ENCODE measurements around the gene TMEM225. TPM values are rescaled to one million over a fixed set of nuclear protein-coding genes. Genes with fewer than 3 reads are reported as not detected.
"Not testable (repeated sequence)": the region's sequence is repeated elsewhere in the genome, so short reads cannot be mapped to it uniquely, and the experiment has no call there.

The TMEM225 gene
- total RNA-seq, 4 donors from 2014 or later = not detected

DNA sequence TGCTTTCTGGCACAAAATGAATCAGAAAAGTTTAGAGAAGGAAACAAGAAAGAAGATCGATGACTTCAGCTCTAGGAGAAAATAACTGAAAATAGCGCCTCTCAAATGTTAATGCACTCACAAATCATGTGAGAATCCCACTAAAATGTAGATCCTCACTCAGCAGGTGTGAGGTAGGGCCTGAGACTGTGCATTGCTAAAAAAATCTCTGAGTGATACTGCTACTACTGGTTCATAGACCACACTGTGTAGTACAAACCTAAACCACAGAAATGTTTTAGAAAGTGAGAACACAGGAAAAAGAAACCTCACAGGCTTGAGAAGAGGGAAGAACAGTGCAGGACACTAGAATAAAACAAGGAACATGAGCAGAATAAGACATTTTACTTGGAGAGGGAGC, 18.5 kb upstream of the TMEM225 start:
- TF ChIP-seq POLR2AphosphoS5 (IDR thresholded peaks at IDR 0.05) (no peak), CTCF (IDR thresholded peaks at IDR 0.05) (no peak), POLR2A (IDR thresholded peaks at IDR 0.05; ENCODE audit: low read depth) (no peak), EP300 (IDR thresholded peaks at IDR 0.05) (no peak)
- H3K4me1 ChIP-seq = no peaks in the 10 kb centered on the region
- intact Hi-C loops (cut with DNase I) = no loop called here
- WGBS = 79% methylated on average over 2 of the region's 2 CpGs
- H3K36me3 ChIP-seq = no peaks in the 10 kb centered on the region
- DNase-seq (ENCODE audit: extremely low spot score) = no peak
- H3K27me3 ChIP-seq = no peaks in the 10 kb centered on the region
- no peak overlapping the region for H3K4me3 ChIP-seq
- no peak overlapping the region for H3K27ac ChIP-seq (replicated peaks in 1 of 4)
- H3K9me3 ChIP-seq = no peaks in the 10 kb centered on the region

- WGBS = 86% methylated on average over 1 of the region's 1 CpG
- Histone ChIP-seq H3K36me3 (no peaks in the 10 kb centered on the region), H3K27me3 (no peaks in the 10 kb centered on the region), H3K4me1 (no peaks in the 10 kb centered on the region), H3K9me3 (no peaks in the 10 kb centered on the region), H3K27ac (replicated peaks in 1 of 4) (no peak within 1 kb of the TSS), H3K4me3 (no peak within 1 kb of the TSS)
- intact Hi-C loops (cut with DNase I) = no loop called here
- DNase-seq (ENCODE audit: extremely low spot score) = no peak
- TF ChIP-seq EP300 (IDR thresholded peaks at IDR 0.05) (no peak), POLR2AphosphoS5 (IDR thresholded peaks at IDR 0.05) (no peak), CTCF (IDR thresholded peaks at IDR 0.05) (no peak), POLR2A (IDR thresholded peaks at IDR 0.05; ENCODE audit: low read depth) (no peak)
Measured at GRCh38 chr11:123901867-123902266, 16.4 kb upstream of the TMEM225 start, which contains the start of gene OR8D4. TSS of gene OR8D4 (plus strand) at chr11:123902167. CDS start at chr11:123906432, 4,265 bp downstream.

DNA sequence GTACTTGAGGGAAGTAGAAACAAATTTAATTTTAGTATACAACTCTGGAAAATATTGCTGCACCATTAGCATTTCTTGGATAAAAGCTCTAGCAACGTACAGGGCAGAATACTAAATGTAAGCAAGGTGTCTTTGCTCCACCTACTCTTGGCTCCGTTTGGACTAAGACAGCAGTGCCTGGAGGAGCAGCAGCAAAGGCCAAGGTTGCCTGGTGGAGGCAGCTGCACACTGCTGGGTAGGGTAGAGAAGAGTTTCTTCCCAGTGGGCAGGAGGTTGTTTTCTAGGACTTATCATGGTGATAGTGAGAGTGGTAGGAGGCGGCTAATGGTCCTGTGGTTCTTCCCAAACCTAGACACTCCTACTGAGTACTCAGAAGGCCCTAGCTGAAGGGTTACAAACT, 14.3 kb upstream of the TMEM225 start:
- Histone ChIP-seq H3K4me1 (no peaks in the 10 kb centered on the region), H3K27me3 (no peaks in the 10 kb centered on the region), H3K9me3 (no peaks in the 10 kb centered on the region), H3K27ac (replicated peaks in 1 of 4) (no peak overlapping the region), H3K36me3 (no peaks in the 10 kb centered on the region), H3K4me3 (no peak overlapping the region)
- intact Hi-C loops (cut with DNase I) = no loop called here
- TF ChIP-seq POLR2A (IDR thresholded peaks at IDR 0.05; ENCODE audit: low read depth) (no peak), CTCF (IDR thresholded peaks at IDR 0.05) (no peak)
- WGBS = 55% methylated on average over 3 of the region's 3 CpGs
- no peak for DNase-seq (ENCODE audit: extremely low spot score)

DNA sequence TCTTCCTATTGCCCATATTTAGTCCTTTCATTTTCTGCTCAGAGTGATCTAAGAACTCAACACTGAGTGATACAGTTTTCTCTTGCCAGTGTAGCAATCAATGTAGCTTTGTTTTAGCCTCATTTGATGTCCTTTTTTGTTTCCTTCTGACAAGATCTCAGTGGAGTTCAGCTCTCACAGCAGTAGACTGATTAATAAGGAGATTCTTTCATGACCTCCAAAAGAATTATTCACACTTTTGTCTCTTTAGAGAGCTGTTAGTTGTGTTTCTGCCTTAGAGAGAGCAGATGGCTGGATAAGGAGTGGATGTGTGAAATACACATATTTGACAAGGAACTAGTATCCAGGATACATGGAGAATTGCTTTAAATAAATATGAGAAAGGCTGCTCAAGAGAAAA, 6.6 kb upstream of the TMEM225 start:
- no peak for DNase-seq (ENCODE audit: extremely low spot score)
- H3K27ac ChIP-seq (replicated peaks in 1 of 4) = no peak overlapping the region
- H3K4me3 ChIP-seq = no peak overlapping the region
- H3K4me1 ChIP-seq = no peaks in the 10 kb centered on the region
- TF ChIP-seq POLR2A (IDR thresholded peaks at IDR 0.05; ENCODE audit: low read depth) = no peak
- no peak for TF ChIP-seq CTCF (IDR thresholded peaks at IDR 0.05)
- no peak for TF ChIP-seq EP300 (IDR thresholded peaks at IDR 0.05)
- no peak for TF ChIP-seq POLR2AphosphoS5 (IDR thresholded peaks at IDR 0.05)
- H3K9me3 ChIP-seq = no peaks in the 10 kb centered on the region
- intact Hi-C loops (cut with DNase I) = no loop called here
- H3K27me3 ChIP-seq = no peaks in the 10 kb centered on the region
- no peaks in the 10 kb centered on the region for H3K36me3 ChIP-seq

DNA sequence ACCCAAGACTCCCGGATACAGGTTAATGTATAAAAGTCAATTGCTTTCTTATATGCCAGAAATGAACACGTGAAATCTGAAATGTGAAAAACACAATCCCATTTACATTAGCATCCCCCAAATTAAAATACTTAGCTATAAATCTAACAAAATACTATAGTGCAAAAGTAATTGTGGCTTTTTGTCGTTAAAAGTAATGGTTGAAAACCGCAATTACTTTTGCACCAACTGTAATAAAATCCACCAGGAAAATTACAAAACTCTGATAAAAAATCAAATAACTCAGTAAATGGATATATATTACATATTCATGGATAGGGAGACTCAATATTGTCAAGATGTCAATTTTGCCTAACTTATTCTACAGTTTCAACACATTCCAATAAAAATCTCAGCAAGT, 4.6 kb downstream of the TMEM225 start:
- DNase-seq (ENCODE audit: extremely low spot score) = no peak
- no peaks in the 10 kb centered on the region for H3K36me3 ChIP-seq
- H3K9me3 ChIP-seq = no peaks in the 10 kb centered on the region
- TF ChIP-seq POLR2A (IDR thresholded peaks at IDR 0.05; ENCODE audit: low read depth) = no peak
- no peak for TF ChIP-seq CTCF (IDR thresholded peaks at IDR 0.05)
- no peak for TF ChIP-seq EP300 (IDR thresholded peaks at IDR 0.05)
- H3K27ac ChIP-seq (replicated peaks in 1 of 4) = no peak overlapping the region
- intact Hi-C loops (cut with DNase I) = no loop called here
- no peaks in the 10 kb centered on the region for H3K27me3 ChIP-seq
- WGBS = 93% methylated on average over 4 of the region's 4 CpGs
- H3K4me1 ChIP-seq = no peaks in the 10 kb centered on the region
- H3K4me3 ChIP-seq = no peak overlapping the region

- H3K4me1 ChIP-seq; intact Hi-C loops (cut with DNase I); H3K27me3 ChIP-seq; H3K36me3 ChIP-seq; H3K9me3 ChIP-seq; H3K27ac ChIP-seq (replicated peaks in 1 of 4); H3K4me3 ChIP-seq; DNase-seq (ENCODE audit: extremely low spot score): not testable (repeated sequence)
- WGBS = 66% methylated on average over 9 of the region's 9 CpGs
Measured at GRCh38 chr11:123867795-123868194, 17.7 kb downstream of the TMEM225 start.

DNA sequence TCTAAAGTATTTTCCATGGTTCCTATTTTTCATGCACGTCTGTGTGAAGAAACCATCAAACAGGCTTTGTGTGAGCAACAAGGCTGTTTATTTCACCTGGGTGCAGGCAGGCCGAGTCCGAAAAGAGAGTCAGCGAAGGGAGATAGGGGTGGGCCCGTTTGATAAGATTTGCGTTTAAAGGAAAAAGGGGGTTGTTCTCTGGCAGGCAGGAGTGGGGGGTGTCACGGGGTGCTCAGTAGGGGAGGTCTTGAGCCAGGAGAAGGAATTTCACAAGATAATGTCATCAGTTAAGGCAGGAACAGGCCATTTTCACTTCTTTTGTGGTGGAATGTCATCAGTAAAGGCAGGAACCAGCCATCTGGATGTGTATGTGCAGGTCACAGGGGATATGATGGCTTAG, 20.2 kb downstream of the TMEM225 start:
- WGBS = 43% methylated on average over 7 of the region's 7 CpGs
- H3K4me3 ChIP-seq; H3K27me3 ChIP-seq; intact Hi-C loops (cut with DNase I); H3K36me3 ChIP-seq; H3K9me3 ChIP-seq; H3K4me1 ChIP-seq; DNase-seq (ENCODE audit: extremely low spot score); H3K27ac ChIP-seq (replicated peaks in 1 of 4): not testable (repeated sequence)
